Liver (tissue), 3 donors: ENCODE results near the gene PDIA3.

Source experiments
- ATF3 ChIP-seq: IDR thresholded peaks from 2 replicates; pipeline ENCODE4 v1.6.1; 2016; ENCODE audit warnings: antibody characterized with exemption
- CTCF ChIP-seq: fragments of 150-350 bp; IDR thresholded peaks from 2 replicates; pipeline ENCODE4 v1.5.1; 2017; ENCODE audit warnings: improper control_type of control experiment, low read depth, low read length; ENCODE audit not compliant: missing input control
- GABPA ChIP-seq, 2 donors: IDR thresholded peaks in 1 of 2; conservative IDR thresholded peaks in 1 of 2; 2 replicates each; pipeline ENCODE4 v1.6.1; 2016; ENCODE audit warnings: antibody characterized with exemption in 2 of 2, mild to moderate bottlenecking in 1 of 2, moderate library complexity in 1 of 2
- JUND ChIP-seq, 2 donors: IDR thresholded peaks; 2 replicates each; pipeline ENCODE4 v1.6.1; 2016; ENCODE audit warnings: antibody characterized with exemption in 2 of 2
- MAX ChIP-seq: IDR thresholded peaks from 2 replicates; pipeline ENCODE4 v1.6.1; 2016; ENCODE audit warnings: antibody characterized with exemption
- NR2F2 ChIP-seq: IDR thresholded peaks from 2 replicates; pipeline ENCODE4 v1.6.1; 2016; ENCODE audit warnings: antibody characterized with exemption
- RXRA ChIP-seq, 2 donors: IDR thresholded peaks; 2 replicates each; pipeline ENCODE4 v1.6.1; 2017 to 2018; ENCODE audit warnings: antibody characterized with exemption in 2 of 2, mild to moderate bottlenecking in 1 of 2
- YY1 ChIP-seq: IDR thresholded peaks from 2 replicates; pipeline ENCODE4 v1.6.1; 2016; ENCODE audit warnings: antibody characterized with exemption, mild to moderate bottlenecking
- donor health status: healthy.
- donor health status: healthy.

- TF ChIP-seq CTCF (no peak), ATF3 (no peak), JUND (IDR thresholded peaks at IDR 0.05) (no peak), MAX (no peak), YY1 (no peak), GABPA (IDR thresholded peaks at IDR 0.05 in 1 of 2, conservative IDR thresholded peaks at IDR 0.05 in 1 of 2) (no peak), NR2F2 (no peak), RXRA (IDR thresholded peaks at IDR 0.05) (no peak)
Observed at GRCh38 chr15:43735416-43735815, 10.8 kb upstream of the PDIA3 start.
